ENCODE results near the gene CACNB4. TPM values are rescaled to one million over a fixed set of nuclear protein-coding genes. Genes with fewer than 3 reads are reported as not detected.

Gene CACNB4
- total and polyA plus RNA-seq, 10 donors, result 0.14 to 5.1 (median 1.6) TPM

GRCh38 chr2:151824886-151825285, 274.0 kb downstream of the CACNB4 start:
- intact Hi-C loops (cut with DNase I; ENCODE audit: low total_unique reads), result no loop called here
- peaks cover 19 to 66% (median 52%) of the 10 kb centered on the region in 6 donors for H3K4me1 ChIP-seq
- H3K27me3 ChIP-seq (replicated peaks in 1 of 7), result no peaks in the 10 kb centered on the region
- no peak overlapping the region for H3K4me3 ChIP-seq
- no peaks in the 10 kb centered on the region for H3K9me3 ChIP-seq
- WGBS, 5 donors, result 78 to 89% (median 79%) methylated on average over 2 of the region's 2 CpGs
- no peaks in the 10 kb centered on the region for H3K36me3 ChIP-seq
- H3K27ac ChIP-seq, result no peak overlapping the region
- DNase-seq, result no peak
- TF ChIP-seq POLR2A (IDR thresholded peaks at IDR 0.05), result no peak
- TF ChIP-seq CTCF (IDR thresholded peaks at IDR 0.05 in 8 of 11, conservative IDR thresholded peaks at IDR 0.05 in 3 of 11), result no peak
- TF ChIP-seq POLR2AphosphoS5 (IDR thresholded peaks at IDR 0.05), result no peak

GRCh38 chr2:151823651-151824050, 275.2 kb downstream of the CACNB4 start:
- H3K36me3 ChIP-seq, result no peaks in the 10 kb centered on the region
- 62 to 81% (median 69%) methylated on average over 6 of the region's 6 CpGs for WGBS, 5 donors
- TF ChIP-seq CTCF (IDR thresholded peaks at IDR 0.05 in 8 of 11, conservative IDR thresholded peaks at IDR 0.05 in 3 of 11) (no peak), POLR2AphosphoS5 (IDR thresholded peaks at IDR 0.05) (no peak), POLR2A (IDR thresholded peaks at IDR 0.05) (no peak)
- no peak for DNase-seq
- H3K4me1 ChIP-seq, result peaks cover 19 to 61% (median 46%) of the 10 kb centered on the region in 6 donors
- intact Hi-C loops (cut with DNase I; ENCODE audit: low total_unique reads), result no loop called here
- no peak overlapping the region for H3K27ac ChIP-seq
- no peak overlapping the region for H3K4me3 ChIP-seq
- no peaks in the 10 kb centered on the region for H3K27me3 ChIP-seq (replicated peaks in 1 of 7)
- H3K9me3 ChIP-seq, result no peaks in the 10 kb centered on the region

- intact Hi-C loops (cut with DNase I; ENCODE audit: low total_unique reads), result no loop called here
- 84 to 97% (median 91%) methylated on average over 2 of the region's 2 CpGs for WGBS, 5 donors
Measured at GRCh38 chr2:151819920-151820319, 278.9 kb downstream of the CACNB4 start.

GRCh38 chr2:151817929-151818328, 280.9 kb downstream of the CACNB4 start:
- TF ChIP-seq POLR2AphosphoS5 (IDR thresholded peaks at IDR 0.05), result no peak
- no peak for TF ChIP-seq POLR2A (IDR thresholded peaks at IDR 0.05)
- TF ChIP-seq CTCF (IDR thresholded peaks at IDR 0.05 in 8 of 11, conservative IDR thresholded peaks at IDR 0.05 in 3 of 11), result no peak
- intact Hi-C loops (cut with DNase I; ENCODE audit: low total_unique reads), result no loop called here
- Histone ChIP-seq H3K4me1 (peaks cover 0 to 33% (median under 1%) of the 10 kb centered on the region in 6 donors), H3K9me3 (no peaks in the 10 kb centered on the region), H3K27ac (no peak overlapping the region), H3K27me3 (replicated peaks in 1 of 7) (no peaks in the 10 kb centered on the region), H3K36me3 (peaks cover 0 to 39% (median 18%) of the 10 kb centered on the region in 6 donors), H3K4me3 (no peak overlapping the region)
- DNase-seq, result no peak
- WGBS, 5 donors, result 94 to 97% (median 96%) methylated on average over 3 of the region's 3 CpGs

More at GRCh38 chr2:151819920-151820319, 278.9 kb downstream of the CACNB4 start:
- H3K27me3 ChIP-seq (replicated peaks in 1 of 7), result no peaks in the 10 kb centered on the region
- no peak for DNase-seq
- H3K4me1 ChIP-seq, result peaks cover 13 to 52% (median 19%) of the 10 kb centered on the region in 6 donors
- no peak for TF ChIP-seq CTCF (IDR thresholded peaks at IDR 0.05 in 8 of 11, conservative IDR thresholded peaks at IDR 0.05 in 3 of 11)
- no peak for TF ChIP-seq POLR2AphosphoS5 (IDR thresholded peaks at IDR 0.05)
- TF ChIP-seq POLR2A (IDR thresholded peaks at IDR 0.05), result no peak
- H3K36me3 ChIP-seq, result peaks cover 0 to 19% (median 1%) of the 10 kb centered on the region in 6 donors
- no peaks in the 10 kb centered on the region for H3K9me3 ChIP-seq
- no peak overlapping the region for H3K27ac ChIP-seq
- H3K4me3 ChIP-seq, result no peak overlapping the region
